H1 (cell line): ENCODE data around the gene HIBCH. TPM values are rescaled to one million over a fixed set of nuclear protein-coding genes. Genes with fewer than 3 reads are reported as not detected.
"Not testable (repeated sequence)": the region's sequence is repeated elsewhere in the genome, so short reads cannot be mapped to it uniquely, and the experiment has no call there.

Source experiments
- CTCF ChIA-PET: fragments of 300-600 bp; sonication (Branson Sonifier 250); formaldehyde crosslinking; loops from one replicate; lab custom pipeline; 2021; ENCODE audit not compliant: partially characterized antibody; lab: Charles Lee
- POLR2A ChIA-PET: fragments of 300-600 bp; sonication (Branson Sonifier 250); formaldehyde crosslinking; loops from one replicate; lab custom pipeline; 2021; ENCODE audit warnings: inconsistent platforms; ENCODE audit not compliant: partially characterized antibody; lab: Charles Lee
- DNase-seq, 2 experiments: peaks; one replicate each; pipeline versions ENCODE4 v3.0.0 to v3.0.0-alpha.2; 2010 to 2022; ENCODE audit warnings: low spot score in 2 of 2, low read depth in 1 of 2, mixed read lengths in 1 of 2
- FAIRE-seq: peaks from 2 replicates; lab custom pipeline; 2011; peaks lifted over from hg19 to GRCh38; lab: Jason Lieb, UNC
- H2AFZ ChIP-seq: 2 replicates; pipeline ENCODE4 v1.8.1; 2012; ENCODE audit warnings: low read length, inconsistent platforms
- H2AK5ac ChIP-seq: 2 replicates; pipeline ENCODE4 v1.6.1; 2013; ENCODE audit warnings: low read depth, low read length
- H2BK120ac ChIP-seq: replicated peaks from 2 replicates; pipeline ENCODE3; 2013; ENCODE audit warnings: low read depth, low read length, inconsistent platforms
- H2BK12ac ChIP-seq: 2 replicates; pipeline ENCODE4 v1.6.1; 2013; ENCODE audit warnings: low read depth, low read length
- H2BK15ac ChIP-seq: 2 replicates; pipeline ENCODE4 v1.6.1; 2013; ENCODE audit warnings: low read length
- H2BK20ac ChIP-seq: 2 replicates; pipeline ENCODE4 v1.6.1; 2013; ENCODE audit warnings: low read length
- H2BK5ac ChIP-seq: 2 replicates; pipeline ENCODE4 v1.6.1; 2013; ENCODE audit warnings: low read depth, low read length
- H3K14ac ChIP-seq: 2 replicates; pipeline ENCODE4 v1.6.1; 2013; ENCODE audit warnings: inconsistent platforms; ENCODE audit not compliant: insufficient read length
- H3K18ac ChIP-seq: 2 replicates; pipeline ENCODE4 v1.6.1; 2013; ENCODE audit warnings: low read length; ENCODE audit errors: extremely low read depth
- H3K23ac ChIP-seq: 2 replicates; pipeline ENCODE4 v1.6.1; 2013; ENCODE audit warnings: inconsistent platforms; ENCODE audit not compliant: insufficient read length
- H3K23me2 ChIP-seq: 2 replicates; pipeline ENCODE4 v1.6.1; 2013; ENCODE audit warnings: low read depth, low read length
- H3K27ac ChIP-seq: 2 replicates; pipeline ENCODE4 v1.6.1; 2011; ENCODE audit warnings: low read depth, low read length, inconsistent platforms
- H3K27me3 ChIP-seq, 4 experiments: replicated peaks in 1 of 4; 1 replicate in 1 of 4; 2 replicates in 3 of 4; pipeline versions ENCODE4 v1.6.1 to v1.8.1; 2011 to 2013; ENCODE audit warnings: low read length in 3 of 4, mild to moderate bottlenecking in 3 of 4, inconsistent platforms in 2 of 4, mixed read lengths in 2 of 4, moderate library complexity in 1 of 4; ENCODE audit not compliant: control insufficient read depth in 3 of 4, insufficient read depth in 3 of 4; ENCODE audit errors: extremely low read depth in 1 of 4
- H3K36me3 ChIP-seq, 4 experiments: 2 replicates each; pipeline versions ENCODE4 v1.6.1 to v1.8.1; 2011 to 2013; ENCODE audit warnings: mild to moderate bottlenecking in 4 of 4, low read length in 3 of 4, moderate library complexity in 2 of 4, control low read depth in 1 of 4, inconsistent platforms in 1 of 4; ENCODE audit not compliant: insufficient read depth in 4 of 4, control insufficient read depth in 2 of 4
- H3K4ac ChIP-seq: replicated peaks from 2 replicates; pipeline ENCODE3; 2013; ENCODE audit warnings: low read length, low read depth, mixed read lengths, inconsistent platforms; ENCODE audit not compliant: insufficient read length
- H3K4me1 ChIP-seq, 4 experiments: replicated peaks in 1 of 4; 1 replicate in 1 of 4; 2 replicates in 3 of 4; pipeline versions ENCODE4 v1.6.1 to v1.8.1; 2011 to 2013; ENCODE audit warnings: low read length in 3 of 4, inconsistent platforms in 2 of 4, mixed read lengths in 1 of 4; ENCODE audit not compliant: insufficient read depth in 4 of 4, control insufficient read depth in 3 of 4
- H3K4me2 ChIP-seq, 2 experiments: 2 replicates each; pipeline versions ENCODE4 v1.6.1 to v1.8.1; 2011 to 2013; ENCODE audit warnings: low read depth in 2 of 2, low read length in 2 of 2, control low read depth in 1 of 2, inconsistent platforms in 1 of 2, mild to moderate bottlenecking in 1 of 2; ENCODE audit not compliant: insufficient read depth in 1 of 2
- H3K4me3 ChIP-seq, 4 experiments: fragments of 200-600, 300-600 bp in 1 of 4; sonication (generic), shearing (Covaris generic), sonication (Bioruptor Twin) in 1 of 4; 2 replicates each; pipeline versions ENCODE4 v1.5.1 to v1.8.1; 2011 to 2016; ENCODE audit warnings: low read length in 4 of 4, low read depth in 3 of 4, control low read depth in 2 of 4, inconsistent platforms in 2 of 4, mild to moderate bottlenecking in 2 of 4, mixed read lengths in 1 of 4, moderate library complexity in 1 of 4; ENCODE audit not compliant: insufficient read depth in 2 of 4; ENCODE audit errors: extremely low read depth in 1 of 4
- H3K56ac ChIP-seq: replicated peaks from 2 replicates; pipeline ENCODE3; 2013; ENCODE audit warnings: low read depth, mild to moderate bottlenecking, mixed read lengths, low read length, inconsistent platforms; ENCODE audit not compliant: insufficient read length
- H3K79me1 ChIP-seq: 2 replicates; pipeline ENCODE4 v1.6.1; 2013; ENCODE audit warnings: low read depth, low read length, control low read depth
- H3K79me2 ChIP-seq, 2 experiments: 2 replicates each; pipeline versions ENCODE4 v1.6.1 to v1.8.1; 2012 to 2013; ENCODE audit warnings: low read length in 2 of 2, mild to moderate bottlenecking in 2 of 2, inconsistent platforms in 1 of 2; ENCODE audit not compliant: insufficient read depth in 2 of 2, control insufficient read depth in 1 of 2
- H3K9ac ChIP-seq, 4 experiments: replicated peaks in 1 of 4; 1 replicate in 1 of 4; 2 replicates in 3 of 4; pipeline versions ENCODE4 v1.6.1 to v1.8.1; 2011 to 2013; ENCODE audit warnings: low read depth in 3 of 4, low read length in 3 of 4, control low read depth in 2 of 4, mild to moderate bottlenecking in 2 of 4, moderate library complexity in 2 of 4, inconsistent platforms in 1 of 4; ENCODE audit errors: extremely low read depth in 1 of 4
- H3K9me3 ChIP-seq, 2 experiments: 2 replicates each; pipeline versions ENCODE4 v1.6.1 to v1.8.1; 2012 to 2013; ENCODE audit warnings: mild to moderate bottlenecking in 2 of 2, moderate library complexity in 2 of 2, control low read depth in 1 of 2, inconsistent platforms in 1 of 2, low read depth in 1 of 2, low read length in 1 of 2, mixed read lengths in 1 of 2; ENCODE audit not compliant: insufficient read depth in 2 of 2
- H4K20me1 ChIP-seq, 2 experiments: replicated peaks in 1 of 2; 2 replicates each; pipeline versions ENCODE3 to v1.8.1; 2011 to 2013; ENCODE audit warnings: inconsistent platforms in 2 of 2, low read length in 2 of 2, mild to moderate bottlenecking in 1 of 2; ENCODE audit not compliant: insufficient read depth in 2 of 2, control insufficient read depth in 1 of 2
- H4K5ac ChIP-seq: 2 replicates; pipeline ENCODE4 v1.6.1; 2013; ENCODE audit warnings: low read length, low read depth, mixed read lengths, inconsistent platforms; ENCODE audit not compliant: insufficient read length
- H4K8ac ChIP-seq: 2 replicates; pipeline ENCODE4 v1.8.0; 2013; ENCODE audit warnings: mild to moderate bottlenecking, moderate library complexity, low read length, inconsistent platforms; ENCODE audit not compliant: insufficient read depth; ENCODE audit errors: extremely low read depth
- H4K91ac ChIP-seq: replicated peaks from 2 replicates; pipeline ENCODE3; 2013; ENCODE audit warnings: low read length, mixed read lengths, inconsistent platforms; ENCODE audit not compliant: insufficient read length
- WGBS, 2 experiments: shearing (Covaris generic) in 1 of 2; methylation state at CpG; one replicate each; pipeline versions ENCODE4 v1.1.6 to v1.1.7; 2013 to 2015; ENCODE audit warnings: low lambda C conversion rate in 2 of 2, mixed read lengths in 2 of 2, inconsistent platforms in 1 of 2, low coverage in 1 of 2, missing lambda C conversion rate in 1 of 2; ENCODE audit not compliant: insufficient replicate concordance in 2 of 2, insufficient coverage in 1 of 2, insufficient read length in 1 of 2; ENCODE audit errors: extremely low coverage in 1 of 2, missing lambda C conversion rate in 1 of 2; 5-methylcytosine and 5-hydroxymethylcytosine counted together
- polyA plus RNA-seq, 7 experiments: library from polyadenylated mRNA; depleted of rRNA in 3 of 7; stranded (reverse) in 5 of 7; unstranded in 2 of 7; fragments of >200 nt in 5 of 7; fragments of 200-250 nt in 2 of 7; gene quantifications; 1 replicate in 5 of 7; 2 replicates in 1 of 7; 4 replicates in 1 of 7; pipeline versions ENCODE4 v1.2.1 to v1.2.3, GENCODE V29; 2011 to 2013; ENCODE audit warnings: missing spikeins in 2 of 7, mixed read lengths in 2 of 7
- total RNA-seq: library from RNA; stranded (reverse); fragmentation: NEBNext Ultra II Directional; extraction: Animal tissue kit (Norgen Biotek cat#: 25700); gene quantifications from 2 replicates; pipeline ENCODE4 v1.2.1, GENCODE V29; 2021

The HIBCH gene
- total and polyA plus RNA-seq, 2 of the 8 experiments (the other 6 are each of a cell fraction or from before 2014, with no cell fraction given) = 7.5 to 31.8 TPM

- not testable (repeated sequence) for H3K4me2 ChIP-seq
Observed at GRCh38 chr2:190312635-190313025, 7.0 kb downstream of the HIBCH start.

More at GRCh38 chr2:190312635-190313025, 7.0 kb downstream of the HIBCH start:
- H3K79me1 ChIP-seq, POLR2A ChIA-PET, H4K5ac ChIP-seq, H2BK120ac ChIP-seq, H2AK5ac ChIP-seq, H3K4me3 ChIP-seq, H3K23ac ChIP-seq, H3K27me3 ChIP-seq, H3K27ac ChIP-seq, H3K9ac ChIP-seq, H3K4me1 ChIP-seq, H2AFZ ChIP-seq, H3K18ac ChIP-seq, H3K14ac ChIP-seq, DNase-seq, H3K56ac ChIP-seq, H2BK20ac ChIP-seq, H2BK5ac ChIP-seq, H2BK15ac ChIP-seq, H3K23me2 ChIP-seq, H4K8ac ChIP-seq, H3K4ac ChIP-seq, H4K20me1 ChIP-seq, H2BK12ac ChIP-seq, H4K91ac ChIP-seq, FAIRE-seq, H3K9me3 ChIP-seq, CTCF ChIA-PET: not testable (repeated sequence)
- Histone ChIP-seq H3K79me2 (peaks cover 0 to 16% of the 10 kb centered on the region in 2 experiments; a peak in 2 of 4 replicates), H3K36me3 (peaks cover 0 to 13% (median 5%) of the 10 kb centered on the region in 4 experiments; a peak in 6 of 8 replicates)
- WGBS, 2 experiments = 93% methylated on average over 5 of the region's 5 CpGs; no CpG with 5 or more reads in 1 of the 2 experiments
